Ishikawa (cell line): ENCODE data around the gene ACSF3.

Experiments used
- CEBPB ChIP-seq: IDR thresholded peaks from 2 replicates; pipeline ENCODE4 v1.6.1; 2012
- CREB1 ChIP-seq: IDR thresholded peaks from 2 replicates; pipeline ENCODE4 v1.6.1; 2012; ENCODE audit warnings: low read depth
- EGR1 ChIP-seq: IDR thresholded peaks from 2 replicates; pipeline ENCODE4 v1.6.1; 2012
- EP300 ChIP-seq: IDR thresholded peaks from 2 replicates; pipeline ENCODE4 v1.6.1; 2012; ENCODE audit warnings: borderline replicate concordance
- FOXM1 ChIP-seq: IDR thresholded peaks from 2 replicates; pipeline ENCODE4 v1.6.1; 2012; ENCODE audit warnings: low read depth, borderline replicate concordance
- NFIC ChIP-seq: IDR thresholded peaks from 2 replicates; pipeline ENCODE4 v1.6.1; 2012
- RAD21 ChIP-seq: IDR thresholded peaks from 2 replicates; pipeline ENCODE4 v1.6.1; 2012; ENCODE audit warnings: low read depth
- TAF1 ChIP-seq: IDR thresholded peaks from 2 replicates; pipeline ENCODE4 v1.6.1; 2012; ENCODE audit warnings: low read depth, mild to moderate bottlenecking
- TCF12 ChIP-seq: IDR thresholded peaks from 2 replicates; pipeline ENCODE4 v1.6.1; 2012; ENCODE audit warnings: low read depth
- TEAD4 ChIP-seq: IDR thresholded peaks from 2 replicates; pipeline ENCODE4 v1.6.1; 2012
- YY1 ChIP-seq: IDR thresholded peaks from 2 replicates; pipeline ENCODE4 v1.6.1; 2012; ENCODE audit warnings: low read depth
- ZBTB7A ChIP-seq: IDR thresholded peaks from 2 replicates; pipeline ENCODE4 v1.6.1; 2012; ENCODE audit warnings: low read depth
- TF ChIP-seq, protein P1 (sequence below): IDR thresholded peaks from 2 replicates; pipeline ENCODE4 v1.6.1; 2012; ENCODE audit warnings: low read depth, mild to moderate bottlenecking
- TF ChIP-seq, protein P2 (sequence below): IDR thresholded peaks from 2 replicates; pipeline ENCODE4 v1.6.1; 2012
- TF ChIP-seq, protein P3 (sequence below): IDR thresholded peaks from 2 replicates; pipeline ENCODE4 v1.6.1; 2012

ACSF3 gene

DNA sequence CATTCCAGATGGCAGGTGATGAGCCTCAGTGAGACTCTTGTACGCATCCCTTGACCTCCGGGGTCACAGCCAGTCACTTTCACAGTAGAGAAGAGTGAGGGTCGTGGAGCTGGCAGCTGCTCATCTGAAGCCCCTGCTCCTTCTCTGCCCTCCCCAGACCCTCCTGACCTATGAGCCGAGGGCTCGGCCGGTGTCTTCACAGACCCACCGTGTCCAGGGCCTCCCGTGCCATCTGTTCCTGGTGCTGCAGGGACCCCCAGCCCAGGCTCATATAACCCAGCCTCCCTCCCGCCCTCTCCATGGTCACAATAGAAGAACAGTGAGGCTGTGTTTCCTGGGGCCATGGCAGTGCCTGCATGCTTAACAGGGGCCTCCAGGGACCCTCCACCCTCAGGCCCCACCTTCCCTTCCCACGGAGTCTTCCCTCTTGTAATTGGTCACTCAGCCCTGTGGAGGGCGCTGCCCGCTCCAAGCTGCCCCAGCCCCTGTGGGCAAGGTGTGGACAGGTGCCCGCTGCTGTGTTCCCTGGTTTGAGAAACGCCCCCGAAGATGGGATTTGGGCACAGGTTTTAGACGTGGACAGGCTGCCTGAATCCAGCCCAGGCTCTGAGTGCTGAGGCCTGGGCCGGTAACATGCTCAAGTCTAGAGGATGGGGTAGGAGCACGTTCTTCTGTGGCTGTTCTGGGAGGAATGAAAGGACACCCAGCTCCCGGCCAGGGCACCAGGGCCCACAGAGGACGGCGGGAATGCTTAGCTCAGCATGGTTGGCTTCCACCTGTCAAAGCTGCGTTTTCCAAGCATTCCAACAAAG lies 38.7 kb downstream of the ACSF3 start:
- TF ChIP-seq, protein P1, sequence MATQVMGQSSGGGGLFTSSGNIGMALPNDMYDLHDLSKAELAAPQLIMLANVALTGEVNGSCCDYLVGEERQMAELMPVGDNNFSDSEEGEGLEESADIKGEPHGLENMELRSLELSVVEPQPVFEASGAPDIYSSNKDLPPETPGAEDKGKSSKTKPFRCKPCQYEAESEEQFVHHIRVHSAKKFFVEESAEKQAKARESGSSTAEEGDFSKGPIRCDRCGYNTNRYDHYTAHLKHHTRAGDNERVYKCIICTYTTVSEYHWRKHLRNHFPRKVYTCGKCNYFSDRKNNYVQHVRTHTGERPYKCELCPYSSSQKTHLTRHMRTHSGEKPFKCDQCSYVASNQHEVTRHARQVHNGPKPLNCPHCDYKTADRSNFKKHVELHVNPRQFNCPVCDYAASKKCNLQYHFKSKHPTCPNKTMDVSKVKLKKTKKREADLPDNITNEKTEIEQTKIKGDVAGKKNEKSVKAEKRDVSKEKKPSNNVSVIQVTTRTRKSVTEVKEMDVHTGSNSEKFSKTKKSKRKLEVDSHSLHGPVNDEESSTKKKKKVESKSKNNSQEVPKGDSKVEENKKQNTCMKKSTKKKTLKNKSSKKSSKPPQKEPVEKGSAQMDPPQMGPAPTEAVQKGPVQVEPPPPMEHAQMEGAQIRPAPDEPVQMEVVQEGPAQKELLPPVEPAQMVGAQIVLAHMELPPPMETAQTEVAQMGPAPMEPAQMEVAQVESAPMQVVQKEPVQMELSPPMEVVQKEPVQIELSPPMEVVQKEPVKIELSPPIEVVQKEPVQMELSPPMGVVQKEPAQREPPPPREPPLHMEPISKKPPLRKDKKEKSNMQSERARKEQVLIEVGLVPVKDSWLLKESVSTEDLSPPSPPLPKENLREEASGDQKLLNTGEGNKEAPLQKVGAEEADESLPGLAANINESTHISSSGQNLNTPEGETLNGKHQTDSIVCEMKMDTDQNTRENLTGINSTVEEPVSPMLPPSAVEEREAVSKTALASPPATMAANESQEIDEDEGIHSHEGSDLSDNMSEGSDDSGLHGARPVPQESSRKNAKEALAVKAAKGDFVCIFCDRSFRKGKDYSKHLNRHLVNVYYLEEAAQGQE: no peak
- TF ChIP-seq EP300 (no peak), TAF1 (no peak), CREB1 (no peak), FOXM1 (no peak), NFIC (no peak), RAD21 (no peak), ZBTB7A (no peak), TEAD4 (no peak), CEBPB (no peak), YY1 (no peak), EGR1 (no peak), TCF12 (no peak)
- TF ChIP-seq, protein P2, sequence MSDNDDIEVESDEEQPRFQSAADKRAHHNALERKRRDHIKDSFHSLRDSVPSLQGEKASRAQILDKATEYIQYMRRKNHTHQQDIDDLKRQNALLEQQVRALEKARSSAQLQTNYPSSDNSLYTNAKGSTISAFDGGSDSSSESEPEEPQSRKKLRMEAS: no peak
- TF ChIP-seq, protein P3, sequence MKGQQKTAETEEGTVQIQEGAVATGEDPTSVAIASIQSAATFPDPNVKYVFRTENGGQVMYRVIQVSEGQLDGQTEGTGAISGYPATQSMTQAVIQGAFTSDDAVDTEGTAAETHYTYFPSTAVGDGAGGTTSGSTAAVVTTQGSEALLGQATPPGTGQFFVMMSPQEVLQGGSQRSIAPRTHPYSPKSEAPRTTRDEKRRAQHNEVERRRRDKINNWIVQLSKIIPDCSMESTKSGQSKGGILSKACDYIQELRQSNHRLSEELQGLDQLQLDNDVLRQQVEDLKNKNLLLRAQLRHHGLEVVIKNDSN: no peak

DNA sequence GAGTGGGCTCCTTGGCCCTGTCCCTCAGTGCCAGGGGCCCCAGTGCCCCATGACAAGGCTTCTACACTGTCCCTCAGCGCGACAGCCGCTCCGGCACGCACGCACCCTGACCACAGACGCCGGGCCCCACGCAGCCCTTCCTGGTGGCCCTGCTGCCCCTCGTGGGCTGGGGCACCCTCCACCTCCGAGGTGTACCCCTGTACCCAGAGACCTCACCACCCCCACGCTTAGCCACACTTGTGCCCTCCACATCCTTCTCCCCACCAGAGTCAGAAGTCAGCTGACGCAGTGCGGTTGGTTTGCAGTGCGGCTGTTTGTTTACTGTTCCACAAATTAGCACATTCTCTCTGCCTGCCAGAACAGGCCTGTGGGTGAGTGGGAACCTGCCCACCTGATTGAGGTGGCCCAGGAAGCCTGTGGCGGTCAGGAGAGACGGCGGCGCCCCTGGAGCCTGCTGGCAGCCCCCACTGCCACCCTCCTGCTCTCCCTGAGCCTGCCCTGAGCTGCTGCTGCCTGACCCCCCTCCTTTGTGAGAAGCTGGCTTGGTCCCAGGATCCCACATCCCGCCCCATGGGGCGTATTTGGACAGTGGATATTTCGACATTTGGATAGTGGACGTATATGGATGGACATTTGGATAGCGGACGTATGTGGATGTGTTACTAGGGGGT lies 39.9 kb downstream of the ACSF3 start:
- TF ChIP-seq TAF1 (no peak), FOXM1 (no peak), ZBTB7A (no peak), CEBPB (no peak), YY1 (no peak), TCF12 (no peak), RAD21 (no peak), EGR1 (no peak), TEAD4 (no peak), CREB1 (no peak), NFIC (no peak)
- TF ChIP-seq, protein P1: no peak
- TF ChIP-seq, protein P2: no peak
- TF ChIP-seq, protein P3: no peak

DNA sequence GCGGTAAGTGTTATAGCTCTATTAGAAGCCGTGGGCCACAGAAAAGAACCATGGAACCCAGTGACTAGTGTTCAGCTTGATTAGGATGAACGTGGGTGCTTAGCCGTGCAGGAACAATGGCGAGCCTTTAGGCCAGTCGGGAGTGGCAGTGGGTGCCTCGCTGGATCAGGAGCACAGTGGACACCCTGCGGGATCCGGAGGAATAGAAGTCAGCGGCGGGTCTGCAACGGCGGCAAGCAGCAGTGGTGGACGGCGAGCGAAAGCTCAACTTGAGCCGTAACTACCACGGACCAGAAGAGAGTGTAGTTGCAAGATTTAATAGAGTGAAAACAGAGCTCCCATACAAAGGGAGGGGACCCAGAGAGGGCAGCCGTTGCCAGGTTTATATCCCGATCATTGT lies 40.6 kb downstream of the ACSF3 start:
- TF ChIP-seq RAD21 (no peak), TEAD4 (no peak), EP300 (no peak), CREB1 (no peak)

DNA sequence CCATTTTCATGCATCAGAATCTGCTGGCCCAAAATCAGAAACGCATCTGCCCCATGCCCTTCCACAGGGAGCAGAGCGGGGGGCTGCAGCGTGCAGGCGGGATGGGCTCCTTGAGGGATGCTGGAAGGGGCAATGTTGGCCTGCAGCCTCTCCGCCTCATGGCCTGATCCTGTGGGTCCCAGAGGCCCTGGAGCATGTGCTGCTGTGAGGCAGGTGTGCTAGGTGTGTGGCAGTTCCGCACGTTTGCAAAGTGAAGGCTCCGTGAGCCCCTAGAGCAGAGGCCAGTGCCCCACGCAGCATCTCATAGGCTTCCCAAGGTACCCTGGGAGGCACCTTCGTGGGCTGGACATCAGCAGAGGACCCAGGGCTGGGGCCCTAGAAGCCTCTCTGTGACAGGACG lies 41.5 kb downstream of the ACSF3 start:
- TF ChIP-seq, protein P3: no peak
- no peak for TF ChIP-seq TAF1
- no peak for TF ChIP-seq CEBPB
- TF ChIP-seq TCF12: no peak
- no peak for TF ChIP-seq TEAD4
- TF ChIP-seq, protein P1: no peak
- no peak for TF ChIP-seq YY1
- no peak for TF ChIP-seq ZBTB7A
- TF ChIP-seq, protein P2: no peak
- TF ChIP-seq CREB1: no peak
